H9 (cell line): Measurements from ENCODE around the gene DNAJA4. TPM values are rescaled to one million over a fixed set of nuclear protein-coding genes. Genes with fewer than 3 reads are reported as not detected.
A peak's percentile ranks its signal among the peaks of the same experiment; 100 is the strongest.

Experiments
- DNase-seq: peaks from one replicate; pipeline ENCODE4 v3.0.0-alpha.2; 2017
- H2AFZ ChIP-seq: one replicate; pipeline ENCODE4 v1.6.1; 2013; ENCODE audit warnings: mild to moderate bottlenecking, low read length, control low read depth, moderate library complexity
- H2AK5ac ChIP-seq: 2 replicates; pipeline ENCODE4 v1.6.1; 2013; ENCODE audit warnings: low read length, control low read depth, mixed read lengths; ENCODE audit not compliant: insufficient read length
- H2BK120ac ChIP-seq: one replicate; pipeline ENCODE4 v1.6.1; 2013; ENCODE audit warnings: low read depth, mild to moderate bottlenecking, low read length, control low read depth, inconsistent platforms; ENCODE audit not compliant: poor library complexity, severe bottlenecking
- H2BK12ac ChIP-seq: 2 replicates; pipeline ENCODE4 v1.6.1; 2013; ENCODE audit warnings: low read length, control low read depth, mixed read lengths, low read depth; ENCODE audit not compliant: insufficient read length
- H2BK15ac ChIP-seq: 2 replicates; pipeline ENCODE4 v1.6.1; 2013; ENCODE audit warnings: low read depth, low read length, control low read depth
- H2BK20ac ChIP-seq: one replicate; pipeline ENCODE4 v1.6.1; 2013; ENCODE audit warnings: low read depth, mild to moderate bottlenecking, low read length, control low read depth, inconsistent platforms; ENCODE audit not compliant: poor library complexity, severe bottlenecking
- H2BK5ac ChIP-seq: 2 replicates; pipeline ENCODE4 v1.6.1; 2013; ENCODE audit warnings: low read length, control low read depth, mixed read lengths; ENCODE audit not compliant: insufficient read length
- H3K14ac ChIP-seq: 2 replicates; pipeline ENCODE4 v1.6.1; 2013; ENCODE audit warnings: low read length, control low read depth; ENCODE audit not compliant: insufficient read depth
- H3K18ac ChIP-seq: 2 replicates; pipeline ENCODE4 v1.6.1; 2013; ENCODE audit warnings: low read depth, mild to moderate bottlenecking, mixed read lengths, low read length, control low read depth; ENCODE audit not compliant: insufficient read length
- H3K23ac ChIP-seq: 2 replicates; pipeline ENCODE4 v1.6.1; 2013; ENCODE audit warnings: low read length, control low read depth, mixed read lengths, low read depth; ENCODE audit not compliant: insufficient read length
- H3K23me2 ChIP-seq: 2 replicates; pipeline ENCODE4 v1.6.1; 2013; ENCODE audit warnings: low read depth, mild to moderate bottlenecking, mixed read lengths, low read length, control low read depth; ENCODE audit not compliant: insufficient read length, poor library complexity, severe bottlenecking
- H3K27ac ChIP-seq: 2 replicates; pipeline ENCODE4 v1.5.1; 2013; ENCODE audit warnings: low read length, control low read depth, mixed read lengths, low read depth; ENCODE audit not compliant: insufficient read length
- H3K27me3 ChIP-seq: 2 replicates; pipeline ENCODE4 v1.6.1; 2013; ENCODE audit warnings: low read length, control low read depth, inconsistent platforms; ENCODE audit not compliant: insufficient read depth
- H3K4ac ChIP-seq: 2 replicates; pipeline ENCODE4 v1.6.1; 2013; ENCODE audit warnings: low read depth, mild to moderate bottlenecking, control low read depth, inconsistent platforms, low read length, moderate library complexity
- H3K4me1 ChIP-seq: 2 replicates; pipeline ENCODE4 v1.6.1; 2013; ENCODE audit warnings: low read length, control low read depth, inconsistent platforms; ENCODE audit not compliant: insufficient read depth
- H3K4me2 ChIP-seq: 2 replicates; pipeline ENCODE4 v1.6.1; 2013; ENCODE audit warnings: low read length, control low read depth, mixed read lengths; ENCODE audit not compliant: insufficient read length, insufficient read depth
- H3K56ac ChIP-seq: 2 replicates; pipeline ENCODE4 v1.6.1; 2013; ENCODE audit warnings: low read depth, mild to moderate bottlenecking, mixed read lengths, low read length, control low read depth; ENCODE audit not compliant: insufficient read length
- H3K79me1 ChIP-seq: 2 replicates; pipeline ENCODE4 v1.6.1; 2013; ENCODE audit warnings: low read depth, mild to moderate bottlenecking, moderate library complexity, low read length, control low read depth, inconsistent platforms; ENCODE audit not compliant: insufficient read depth, poor library complexity, severe bottlenecking
- H3K79me2 ChIP-seq: 2 replicates; pipeline ENCODE4 v1.6.1; 2013; ENCODE audit warnings: low read length, control low read depth, inconsistent platforms; ENCODE audit not compliant: insufficient read depth
- H3K9ac ChIP-seq: 2 replicates; pipeline ENCODE4 v1.6.1; 2013; ENCODE audit warnings: low read length, control low read depth, mixed read lengths; ENCODE audit not compliant: insufficient read length; ENCODE audit errors: extremely low read depth
- H3K9me3 ChIP-seq: one replicate; pipeline ENCODE4 v1.6.1; 2013; ENCODE audit warnings: low read depth, low read length, inconsistent platforms; ENCODE audit not compliant: control insufficient read depth
- H3T11ph ChIP-seq: one replicate; pipeline ENCODE4 v1.6.1; 2013; ENCODE audit warnings: mild to moderate bottlenecking, low read length, control low read depth, inconsistent platforms
- H4K20me1 ChIP-seq: one replicate; pipeline ENCODE4 v1.6.1; 2013; ENCODE audit not compliant: control insufficient read depth, insufficient read length, insufficient read depth
- H4K5ac ChIP-seq: 2 replicates; pipeline ENCODE4 v1.6.1; 2013; ENCODE audit warnings: low read depth, mild to moderate bottlenecking, mixed read lengths, low read length, control low read depth; ENCODE audit not compliant: insufficient read length
- H4K8ac ChIP-seq: replicated peaks from 2 replicates; pipeline ENCODE4 v1.6.1; 2013; ENCODE audit warnings: low read length, control low read depth, mixed read lengths, low read depth; ENCODE audit not compliant: insufficient read length
- H4K91ac ChIP-seq: 2 replicates; pipeline ENCODE4 v1.6.1; 2013; ENCODE audit warnings: low read depth, mild to moderate bottlenecking, moderate library complexity, mixed read lengths, low read length, control low read depth; ENCODE audit not compliant: insufficient read length
- H3K27ac Mint-ChIP-seq, 3 experiments: 2 replicates in 2 of 3; 3 replicates in 1 of 3; pipeline ENCODE4 v1.8.0; 2020 to 2021; ENCODE audit warnings: mixed read lengths in 3 of 3, mild to moderate bottlenecking in 1 of 3, moderate library complexity in 1 of 3
- H3K27me3 Mint-ChIP-seq: 2 replicates; pipeline ENCODE4 v1.8.0; 2021; ENCODE audit warnings: low read depth, mild to moderate bottlenecking, moderate library complexity, mixed read lengths
- H3K36me3 Mint-ChIP-seq, 3 experiments: 2 replicates in 2 of 3; 3 replicates in 1 of 3; pipeline ENCODE4 v1.8.0; 2020 to 2021; ENCODE audit warnings: low read depth in 3 of 3, mixed read lengths in 3 of 3; ENCODE audit not compliant: insufficient read depth in 1 of 3
- H3K4me1 Mint-ChIP-seq, 2 experiments: 2 replicates each; pipeline ENCODE4 v1.8.0; 2020; ENCODE audit warnings: mixed read lengths in 2 of 2
- H3K4me3 Mint-ChIP-seq, 2 experiments: 2 replicates in 1 of 2; 3 replicates in 1 of 2; pipeline ENCODE4 v1.8.0; 2020 to 2021; ENCODE audit warnings: mild to moderate bottlenecking in 2 of 2, mixed read lengths in 2 of 2, moderate library complexity in 1 of 2
- H3K9me3 Mint-ChIP-seq, 2 experiments: 2 replicates in 1 of 2; 3 replicates in 1 of 2; pipeline ENCODE4 v1.8.0; 2020; ENCODE audit warnings: mild to moderate bottlenecking in 2 of 2, mixed read lengths in 2 of 2, moderate library complexity in 1 of 2
- WGBS: extraction: QIAGEN DNeasy Blood & Tissue Kit; methylation state at CpG from one replicate; pipeline ENCODE4 v1.1.7; 2013; ENCODE audit warnings: missing lambda C conversion rate, low lambda C conversion rate, mixed read lengths; ENCODE audit not compliant: insufficient read length; ENCODE audit errors: extremely low coverage; 5-methylcytosine and 5-hydroxymethylcytosine counted together
- total RNA-seq: library from RNA; stranded (reverse); gene quantifications from 2 replicates; pipeline ENCODE4 v1.2.1, GENCODE V29; 2021
- TF ChIP-seq, protein P1 (sequence below): fragments of 200-600 bp; sonication (generic); conservative IDR thresholded peaks from 3 replicates; pipeline ENCODE4 v1.8.0; 2021; ENCODE audit warnings: antibody characterized with exemption, mild to moderate bottlenecking

DNAJA4 gene
- total RNA-seq, 1 experiment from 2014 or later, result 0.13 TPM

DNA sequence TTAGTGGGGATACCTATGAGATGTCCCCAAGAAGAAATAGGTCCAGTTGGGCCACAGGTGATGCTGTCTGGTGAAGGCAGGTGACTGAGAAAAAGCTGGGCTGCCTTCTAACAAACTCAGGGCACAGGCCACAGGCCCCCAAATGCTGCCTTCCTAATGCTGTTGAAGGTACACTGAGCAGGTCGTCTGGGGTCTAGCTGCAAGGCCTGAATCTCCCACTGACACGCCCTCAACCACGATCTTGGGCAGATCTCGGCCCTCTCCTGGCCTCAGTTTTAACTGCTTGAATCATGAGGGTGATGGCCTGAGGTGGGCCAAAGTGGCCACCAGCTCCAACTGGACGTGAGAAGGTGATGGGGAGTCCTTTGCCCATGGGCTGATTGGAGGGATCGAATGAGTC lies 27.9 kb upstream of the DNAJA4 start:
- no peaks in the 10 kb centered on the region for H3K9me3 ChIP-seq
- Mint-ChIP-seq H3K27me3 (peaks cover 3% of the 10 kb centered on the region; the same call in 1 of the 2 replicates), H3K36me3 (no peaks in the 10 kb centered on the region; a peak in 2 of 7 replicates), H3K27ac (no peak overlapping the region), H3K4me3 (no peak overlapping the region), H3K4me1 (peaks cover 28 to 32% of the 10 kb centered on the region in 2 experiments), H3K9me3 (peaks cover 0 to 3% of the 10 kb centered on the region in 2 experiments; a peak in 2 of 5 replicates)
- no peak overlapping the region for H4K5ac ChIP-seq
- H2BK15ac ChIP-seq, result no peak overlapping the region
- H2BK12ac ChIP-seq, result no peak overlapping the region
- H2AFZ ChIP-seq, result no peak overlapping the region
- no peak overlapping the region for H2BK5ac ChIP-seq
- no peak overlapping the region for H3K9ac ChIP-seq
- no peak overlapping the region for H4K91ac ChIP-seq
- TF ChIP-seq, protein P1, sequence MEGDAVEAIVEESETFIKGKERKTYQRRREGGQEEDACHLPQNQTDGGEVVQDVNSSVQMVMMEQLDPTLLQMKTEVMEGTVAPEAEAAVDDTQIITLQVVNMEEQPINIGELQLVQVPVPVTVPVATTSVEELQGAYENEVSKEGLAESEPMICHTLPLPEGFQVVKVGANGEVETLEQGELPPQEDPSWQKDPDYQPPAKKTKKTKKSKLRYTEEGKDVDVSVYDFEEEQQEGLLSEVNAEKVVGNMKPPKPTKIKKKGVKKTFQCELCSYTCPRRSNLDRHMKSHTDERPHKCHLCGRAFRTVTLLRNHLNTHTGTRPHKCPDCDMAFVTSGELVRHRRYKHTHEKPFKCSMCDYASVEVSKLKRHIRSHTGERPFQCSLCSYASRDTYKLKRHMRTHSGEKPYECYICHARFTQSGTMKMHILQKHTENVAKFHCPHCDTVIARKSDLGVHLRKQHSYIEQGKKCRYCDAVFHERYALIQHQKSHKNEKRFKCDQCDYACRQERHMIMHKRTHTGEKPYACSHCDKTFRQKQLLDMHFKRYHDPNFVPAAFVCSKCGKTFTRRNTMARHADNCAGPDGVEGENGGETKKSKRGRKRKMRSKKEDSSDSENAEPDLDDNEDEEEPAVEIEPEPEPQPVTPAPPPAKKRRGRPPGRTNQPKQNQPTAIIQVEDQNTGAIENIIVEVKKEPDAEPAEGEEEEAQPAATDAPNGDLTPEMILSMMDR, result no peak
- no peak overlapping the region for H3K18ac ChIP-seq
- no peaks in the 10 kb centered on the region for H3K79me1 ChIP-seq
- H2AK5ac ChIP-seq, result no peak overlapping the region
- DNase-seq, result peak; percentile 12
- no peaks in the 10 kb centered on the region for H3K27me3 ChIP-seq
- no peak overlapping the region for H2BK20ac ChIP-seq
- no peak overlapping the region for H4K8ac ChIP-seq
- H3K4me2 ChIP-seq, result no peak overlapping the region
- no peak overlapping the region for H3K23ac ChIP-seq
- no peak overlapping the region for H3K56ac ChIP-seq
- H3T11ph ChIP-seq, result no peak overlapping the region
- H3K23me2 ChIP-seq, result no peaks in the 10 kb centered on the region
- WGBS, result no CpG with 5 or more reads among the region's 6 CpGs
- no peak overlapping the region; the same call in 1 of the 2 replicates for H3K14ac ChIP-seq
- no peak overlapping the region for H2BK120ac ChIP-seq
- H3K27ac ChIP-seq, result no peak overlapping the region
- no peaks in the 10 kb centered on the region for H4K20me1 ChIP-seq
- H3K4me1 ChIP-seq, result peaks cover 4% of the 10 kb centered on the region; the same call in 1 of the 2 replicates
- H3K79me2 ChIP-seq, result no peaks in the 10 kb centered on the region
- H3K4ac ChIP-seq, result no peak overlapping the region
